H1 (cell line): ENCODE results near the gene YEATS2. TPM values are rescaled to one million over a fixed set of nuclear protein-coding genes. Genes with fewer than 3 reads are reported as not detected.

Experiments used
- EGR1 ChIP-seq: IDR thresholded peaks from 2 replicates; pipeline ENCODE4 v1.6.1; 2011; ENCODE audit warnings: low read depth, low read length, borderline replicate concordance
- polyA plus RNA-seq, 7 experiments: library from polyadenylated mRNA; depleted of rRNA in 3 of 7; stranded (reverse) in 5 of 7; unstranded in 2 of 7; fragments of >200 nt in 5 of 7; fragments of 200-250 nt in 2 of 7; gene quantifications; 1 replicate in 5 of 7; 2 replicates in 1 of 7; 4 replicates in 1 of 7; pipeline versions ENCODE4 v1.2.1 to v1.2.3, GENCODE V29; 2011 to 2013; ENCODE audit warnings: missing spikeins in 2 of 7, mixed read lengths in 2 of 7
- total RNA-seq: library from RNA; stranded (reverse); fragmentation: NEBNext Ultra II Directional; extraction: Animal tissue kit (Norgen Biotek cat#: 25700); gene quantifications from 2 replicates; pipeline ENCODE4 v1.2.1, GENCODE V29; 2021

Gene YEATS2
- total and polyA plus RNA-seq, 2 of the 8 experiments (the other 6 are each of a cell fraction or from before 2014, with no cell fraction given), result 35.3 to 53.7 TPM

GRCh38 chr3:183837894-183838293 lies 140.3 kb downstream of the YEATS2 start (continued):
- no peak for TF ChIP-seq EGR1
